ENCODE results near the gene GPAM.
"Not testable (repeated sequence)": the region's sequence is repeated elsewhere in the genome, so short reads cannot be mapped to it uniquely, and the experiment has no call there.

The GPAM gene

DNA sequence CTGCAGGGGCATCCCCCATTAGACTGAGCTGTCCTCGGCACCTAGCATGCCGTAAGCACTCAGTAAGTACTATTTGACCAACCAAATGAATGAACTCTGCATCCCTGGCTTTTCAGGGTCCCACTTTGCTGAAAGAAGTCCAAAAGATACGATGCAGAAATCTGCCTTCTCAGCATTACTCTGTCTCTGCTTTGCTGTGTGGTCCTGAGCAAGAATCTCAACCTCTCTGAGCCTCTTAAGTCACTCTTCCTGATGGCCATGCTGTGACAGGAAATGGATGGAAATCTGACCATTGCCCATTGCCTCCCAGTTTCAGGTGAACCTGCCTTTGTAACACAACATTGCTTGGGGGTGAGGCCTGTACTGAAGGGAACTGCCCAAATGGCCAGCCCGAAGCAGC lies 48.0 kb downstream of the GPAM start:
- DNase-seq (ENCODE audit: low read depth, low spot score), result no peak

DNA sequence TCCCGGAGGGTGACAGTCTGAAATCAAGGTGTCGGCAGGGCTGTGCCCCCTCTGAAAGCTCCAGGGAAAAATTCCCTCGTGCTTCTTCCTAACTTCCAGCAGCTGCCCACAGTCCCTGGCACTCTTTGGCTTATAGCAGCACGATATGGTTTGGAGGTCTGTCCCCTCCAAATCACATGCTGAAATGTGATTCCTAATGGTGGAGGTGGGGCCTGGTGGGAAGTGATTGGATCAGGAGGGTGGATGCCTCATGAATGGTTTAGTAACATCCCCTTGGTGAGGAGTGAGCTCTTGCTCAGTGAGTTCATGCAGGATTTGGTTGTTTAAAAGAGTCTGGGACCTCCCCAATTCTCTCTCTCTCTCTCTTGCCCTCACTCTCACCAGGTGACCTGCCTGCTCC lies 51.1 kb downstream of the GPAM start:
- no peak for DNase-seq (ENCODE audit: low read depth, low spot score)

DNA sequence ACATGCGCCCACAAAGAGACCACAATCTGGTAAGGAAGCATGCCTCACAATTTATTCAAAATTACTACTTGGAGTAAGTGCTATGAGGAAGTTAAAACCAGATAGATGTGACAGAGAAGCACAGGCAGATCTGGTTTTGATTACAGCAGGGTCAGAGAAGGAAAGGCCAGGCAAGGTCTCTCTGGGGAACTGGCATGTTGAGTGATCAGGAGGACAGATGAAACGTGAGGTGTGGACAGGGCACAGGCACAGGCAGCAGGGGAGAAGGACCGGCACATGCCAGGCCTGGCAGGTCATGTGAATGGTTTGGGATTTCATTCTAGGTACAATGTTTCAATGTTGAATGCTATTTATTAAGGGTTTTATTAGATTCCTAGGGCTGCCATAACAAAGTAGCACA lies 51.6 kb downstream of the GPAM start:
- DNase-seq (ENCODE audit: low read depth, low spot score), result no peak

DNA sequence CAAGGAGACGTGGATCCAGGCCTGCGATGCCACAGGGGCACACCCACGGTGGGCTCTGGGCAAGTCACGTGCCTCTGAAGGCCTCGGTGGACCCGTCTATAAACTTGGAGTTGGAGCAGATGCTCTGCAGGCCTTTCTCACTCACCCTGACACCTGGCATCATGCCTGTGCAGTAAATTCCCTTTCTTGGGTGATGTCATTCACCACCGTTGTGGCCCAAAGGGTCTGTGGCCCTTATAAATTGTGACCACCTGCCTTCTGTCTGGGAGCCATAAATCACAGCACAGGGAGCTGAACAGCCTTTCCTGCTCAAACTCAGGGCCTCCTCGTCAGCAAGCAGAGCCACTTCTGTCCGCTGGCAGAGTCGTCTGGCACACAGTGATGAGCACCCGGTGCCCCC lies 52.2 kb downstream of the GPAM start:
- DNase-seq (ENCODE audit: low read depth, low spot score), result no peak

DNA sequence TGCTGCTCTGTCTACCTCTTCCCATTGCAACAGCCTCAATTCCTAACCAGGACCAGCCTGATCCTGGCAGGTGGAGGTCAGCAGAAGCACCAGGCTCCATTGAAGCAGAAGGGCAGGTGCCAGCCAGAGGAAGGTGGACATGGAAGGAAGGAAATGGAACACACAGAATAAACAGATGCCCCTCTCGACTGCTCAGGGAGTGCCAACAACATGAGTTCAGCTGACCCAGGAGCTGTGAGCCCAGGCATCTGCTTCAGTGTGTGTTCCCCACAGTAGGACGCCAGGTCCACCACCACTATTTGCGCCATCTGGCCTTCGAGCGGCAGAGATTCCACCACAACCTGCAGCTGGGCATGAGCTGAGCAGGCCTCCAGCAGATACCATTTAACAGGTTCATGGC lies 56.7 kb downstream of the GPAM start:
- no peak for DNase-seq (ENCODE audit: low read depth, low spot score)

DNA sequence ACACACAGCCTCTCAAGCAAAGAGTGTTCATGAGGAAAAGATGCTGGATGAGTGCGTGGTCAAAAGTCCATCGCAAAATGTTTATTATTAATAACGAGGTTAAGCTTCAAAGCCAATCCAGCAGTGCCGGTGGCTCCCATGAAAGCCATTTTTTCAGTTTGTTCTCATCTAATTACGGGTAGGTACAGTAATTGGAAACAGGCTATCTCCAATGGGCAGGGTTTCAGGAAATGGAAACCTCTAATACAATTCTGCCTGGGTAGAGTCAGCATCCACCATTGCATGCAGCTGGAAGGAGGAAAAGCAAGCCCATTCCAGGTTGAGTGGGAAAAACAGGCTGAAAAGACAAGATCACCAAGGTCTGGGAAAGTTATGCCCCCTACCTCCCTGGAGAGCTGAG lies 57.4 kb downstream of the GPAM start:
- DNase-seq (ENCODE audit: low read depth, low spot score), result no peak

DNA sequence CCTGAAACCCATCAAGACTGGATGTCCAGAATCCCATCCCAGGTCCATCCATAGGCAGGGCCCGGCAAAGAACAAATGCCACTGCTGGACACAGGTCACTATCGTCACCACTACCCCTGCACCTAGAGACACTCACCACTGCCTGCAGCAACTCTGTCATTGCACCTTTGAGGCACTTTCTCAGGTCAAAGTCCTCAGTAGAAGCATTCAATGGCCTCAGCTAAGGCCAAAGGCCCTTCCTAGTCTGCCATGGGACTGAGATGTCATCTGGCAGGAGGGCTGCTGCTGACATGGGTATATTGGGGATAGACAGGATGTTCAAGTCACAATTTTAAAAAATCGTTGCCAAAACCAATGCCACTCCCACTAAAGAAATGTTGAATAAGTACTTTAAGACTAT lies 58.7 kb downstream of the GPAM start:
- DNase-seq (ENCODE audit: low read depth, low spot score), result no peak

DNA sequence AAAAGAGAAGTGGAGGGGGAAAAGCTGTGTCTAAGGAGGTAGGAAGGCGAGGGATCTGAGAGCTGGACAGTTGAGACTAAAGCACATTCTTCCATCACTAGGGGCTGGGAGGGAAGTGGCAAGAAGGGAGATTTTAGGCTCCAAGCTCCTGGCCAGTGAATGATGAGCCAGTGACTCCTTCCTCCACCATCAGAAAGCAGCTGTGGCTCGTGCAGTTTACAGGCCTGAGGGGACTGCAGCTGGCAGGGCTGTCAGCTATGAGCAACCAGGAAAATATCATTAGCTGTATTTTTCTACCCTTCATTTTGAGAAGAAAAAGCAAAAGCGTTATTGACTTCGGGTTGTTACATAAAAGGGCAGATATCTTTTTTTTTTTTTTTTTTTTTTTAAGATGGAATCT lies 60.7 kb downstream of the GPAM start:
- no peak for DNase-seq (ENCODE audit: low read depth, low spot score)

DNA sequence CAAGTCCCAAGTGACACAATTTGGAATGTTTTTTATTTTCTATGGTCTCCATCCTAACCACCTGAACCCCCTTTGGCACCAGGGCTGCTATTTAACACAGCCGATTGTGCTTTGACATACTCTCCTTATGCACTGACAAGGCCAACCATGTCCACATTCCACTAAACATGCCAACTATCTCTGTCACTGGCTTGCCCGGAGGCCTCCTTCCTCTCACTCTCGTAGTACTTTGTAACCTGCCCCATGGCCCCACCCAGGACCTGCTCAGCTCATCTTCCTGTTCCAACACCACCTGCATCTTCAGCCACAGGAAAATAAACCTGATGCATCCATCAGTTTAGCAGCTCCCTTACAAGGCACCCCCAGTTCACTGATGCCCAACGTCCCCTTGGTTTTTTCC lies 63.1 kb downstream of the GPAM start:
- DNase-seq (ENCODE audit: low read depth, low spot score), result no peak

DNA sequence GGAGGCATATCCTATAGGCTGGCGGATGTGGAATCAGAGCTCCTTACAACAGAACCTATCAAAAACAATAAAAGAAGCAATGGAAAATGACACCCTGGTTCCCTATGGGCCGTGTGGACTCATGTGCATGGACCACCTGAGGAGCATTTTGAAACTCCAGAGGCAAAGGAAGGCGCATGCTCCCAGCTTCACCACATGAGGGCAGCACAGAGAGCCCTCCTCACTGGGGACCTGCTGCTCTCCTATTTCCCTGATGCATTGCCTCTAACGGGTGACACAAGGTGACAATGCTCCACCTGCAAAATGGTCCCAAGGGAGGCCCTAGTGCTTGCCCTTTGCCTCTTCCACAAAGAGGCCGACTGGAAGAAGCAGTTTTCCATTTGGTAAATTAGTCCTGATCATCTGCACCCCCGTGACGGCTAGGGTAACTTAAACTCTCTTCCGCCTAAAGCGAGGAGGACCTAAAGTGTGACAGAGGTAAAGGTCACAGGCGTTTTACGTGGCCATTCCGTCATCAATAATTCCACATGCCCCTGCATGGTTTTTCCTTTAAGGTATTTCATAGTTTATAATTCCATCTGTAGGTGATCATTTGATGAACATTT lies 67.7 kb downstream of the GPAM start:
- DNase-seq (ENCODE audit: low read depth, low spot score), result no peak

DNA sequence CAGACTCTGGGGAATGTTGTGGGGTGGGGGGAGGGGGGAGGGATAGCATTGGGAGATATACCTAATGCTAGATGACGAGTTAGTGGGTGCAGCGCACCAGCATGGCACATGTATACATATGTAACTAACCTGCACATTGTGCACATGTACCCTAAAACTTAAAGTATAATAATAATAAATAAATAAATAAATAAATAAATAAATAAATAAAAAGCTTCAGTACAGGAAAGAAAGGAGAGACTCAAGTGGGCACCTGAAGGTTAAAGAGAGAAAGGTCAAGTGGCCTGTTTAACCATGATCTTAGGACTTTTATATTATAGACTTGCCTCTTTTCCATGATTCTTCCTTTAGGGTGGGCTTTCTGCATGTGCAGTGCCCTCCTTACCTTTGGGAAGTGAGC lies 73.8 kb downstream of the GPAM start:
- not testable (repeated sequence) for DNase-seq (ENCODE audit: low read depth, low spot score)
